AML-193 (cell line): ENCODE measurements around the gene PLPP1.
"Not testable (repeated sequence)": the region's sequence is repeated elsewhere in the genome, so short reads cannot be mapped to it uniquely, and the experiment has no call there.

Source experiments
- DNase-seq, 2 experiments: peaks; one replicate each; lab custom pipeline; 2025; lab: John Stamatoyannopoulos, UW

Gene PLPP1

GRCh38 chr5:55544341-55544740, 9.6 kb upstream of the PLPP1 start:
- DNase-seq: no peak

GRCh38 chr5:55541056-55541635, 6.4 kb upstream of the PLPP1 start:
- no peak for DNase-seq

- DNase-seq: no peak
Observed at GRCh38 chr5:55540525-55540924, 5.8 kb upstream of the PLPP1 start.

GRCh38 chr5:55540024-55540423, 5.3 kb upstream of the PLPP1 start:
- DNase-seq: no peak

GRCh38 chr5:55538661-55539060, 3.9 kb upstream of the PLPP1 start:
- DNase-seq: no peak

GRCh38 chr5:55537315-55537714, 2.6 kb upstream of the PLPP1 start:
- DNase-seq: not testable (repeated sequence)

- no peak for DNase-seq
Observed at GRCh38 chr5:55535199-55535905, 588 bp upstream of the PLPP1 start.

- no peak for DNase-seq
Observed at GRCh38 chr5:55533521-55534435, 986 bp downstream of the PLPP1 start.

GRCh38 chr5:55530669-55531068, 4.1 kb downstream of the PLPP1 start:
- no peak for DNase-seq

GRCh38 chr5:55524816-55525215, 9.9 kb downstream of the PLPP1 start:
- no peak for DNase-seq

GRCh38 chr5:55523293-55523692, 11.5 kb downstream of the PLPP1 start:
- DNase-seq: no peak

GRCh38 chr5:55521881-55522280, 12.9 kb downstream of the PLPP1 start:
- no peak for DNase-seq

- no peak for DNase-seq
Observed at GRCh38 chr5:55520117-55520839, 14.5 kb downstream of the PLPP1 start.

- DNase-seq: no peak
Observed at GRCh38 chr5:55518831-55519390, 15.9 kb downstream of the PLPP1 start.

GRCh38 chr5:55517804-55518203, 17.0 kb downstream of the PLPP1 start:
- DNase-seq: no peak

- no peak for DNase-seq
Observed at GRCh38 chr5:55511010-55511409, 23.8 kb downstream of the PLPP1 start.

- DNase-seq: no peak
Observed at GRCh38 chr5:55510523-55510880, 24.3 kb downstream of the PLPP1 start.

- DNase-seq: no peak
Observed at GRCh38 chr5:55509796-55510522, 24.8 kb downstream of the PLPP1 start.

- DNase-seq: no peak
Observed at GRCh38 chr5:55509097-55509496, 25.7 kb downstream of the PLPP1 start.

GRCh38 chr5:55507574-55507973, 27.2 kb downstream of the PLPP1 start:
- no peak for DNase-seq

- not testable (repeated sequence) for DNase-seq
Observed at GRCh38 chr5:55505711-55506110, 29.1 kb downstream of the PLPP1 start.
